ACC112 (cell line): ENCODE data around the gene ZNF549.

Experiments
- H2AFZ ChIP-seq: fragments of 200-600 bp; sonication (generic); one replicate; pipeline ENCODE4 v1.6.0; 2017; ENCODE audit warnings: antibody characterized with exemption, low read length; ENCODE audit not compliant: unreplicated experiment
- H3K27ac ChIP-seq: fragments of 200-600 bp; sonication (generic); 2 replicates; pipeline ENCODE4 v1.5.1; 2014; ENCODE audit warnings: low read depth, mild to moderate bottlenecking, antibody characterized with exemption, low read length, moderate library complexity
- H3K27me3 ChIP-seq: fragments of 200-600 bp; sonication (generic); 2 replicates; pipeline ENCODE4 v1.6.1; 2014; ENCODE audit warnings: mild to moderate bottlenecking, antibody characterized with exemption, low read length, moderate library complexity, mixed read lengths; ENCODE audit not compliant: insufficient read depth
- H3K36me3 ChIP-seq: fragments of 200-600 bp; sonication (generic); 2 replicates; pipeline ENCODE4 v1.6.1; 2016; ENCODE audit warnings: mild to moderate bottlenecking, antibody characterized with exemption, low read length, moderate library complexity, mixed read lengths; ENCODE audit not compliant: insufficient read depth
- H3K4me1 ChIP-seq: fragments of 200-600 bp; sonication (generic); one replicate; pipeline ENCODE4 v1.6.1; 2016; ENCODE audit warnings: low read length, mixed read lengths; ENCODE audit not compliant: insufficient read depth, unreplicated experiment, control insufficient read depth
- H3K4me3 ChIP-seq: fragments of 200-600 bp; sonication (generic); 2 replicates; pipeline ENCODE4 v1.5.1; 2014; ENCODE audit warnings: mild to moderate bottlenecking, low read depth, low read length
- H3K79me2 ChIP-seq: fragments of 200-600 bp; sonication (generic); one replicate; pipeline ENCODE4 v1.6.0; 2016; ENCODE audit warnings: low read length; ENCODE audit not compliant: control insufficient read depth, unreplicated experiment, insufficient read depth

Gene ZNF549

GRCh38 chr19:57566396-57567265 lies 39.5 kb downstream of the ZNF549 start:
- Histone ChIP-seq H3K27me3 (no peaks in the 10 kb centered on the region), H3K79me2 (no peaks in the 10 kb centered on the region), H3K4me1 (no peaks in the 10 kb centered on the region), H3K27ac (no peak overlapping the region), H3K36me3 (peaks cover 10% of the 10 kb centered on the region; the same call in 1 of the 2 replicates), H2AFZ (no peak overlapping the region), H3K4me3 (no peak overlapping the region)

GRCh38 chr19:57570707-57571106 lies 43.6 kb downstream of the ZNF549 start:
- H2AFZ ChIP-seq, result no peak overlapping the region
- H3K4me3 ChIP-seq, result no peak overlapping the region
- H3K36me3 ChIP-seq, result peaks cover 49% of the 10 kb centered on the region
- H3K27ac ChIP-seq, result no peak overlapping the region
- H3K79me2 ChIP-seq, result no peaks in the 10 kb centered on the region
- H3K27me3 ChIP-seq, result no peaks in the 10 kb centered on the region
- no peaks in the 10 kb centered on the region for H3K4me1 ChIP-seq

- Histone ChIP-seq H3K4me1 (no peaks in the 10 kb centered on the region), H3K79me2 (peaks cover 9% of the 10 kb centered on the region), H3K36me3 (peaks cover 62% of the 10 kb centered on the region), H2AFZ (no peak overlapping the region), H3K27me3 (no peaks in the 10 kb centered on the region), H3K27ac (no peak overlapping the region), H3K4me3 (no peak overlapping the region)
Measured at GRCh38 chr19:57572415-57572947, 45.3 kb downstream of the ZNF549 start.

- H2AFZ ChIP-seq, result no peak overlapping the region
- no peak overlapping the region for H3K27ac ChIP-seq
- peaks cover 20% of the 10 kb centered on the region for H3K79me2 ChIP-seq
- H3K36me3 ChIP-seq, result peaks cover 52% of the 10 kb centered on the region
- peaks cover 3% of the 10 kb centered on the region for H3K4me1 ChIP-seq
- no peaks in the 10 kb centered on the region for H3K27me3 ChIP-seq
- H3K4me3 ChIP-seq, result no peak overlapping the region; the same call in 1 of the 2 replicates
Measured at GRCh38 chr19:57576661-57577060, 49.5 kb downstream of the ZNF549 start.

GRCh38 chr19:57578487-57579205 lies 51.5 kb downstream of the ZNF549 start, which contains the start of gene ZNF416:
Gene ZNF416 (minus strand): TSS chr19:57578911. CDS start chr19:57578704, 207 bp downstream.
- H3K36me3 ChIP-seq, result peaks cover 33% of the 10 kb centered on the region
- H3K4me3 ChIP-seq, result peak within 1 kb of the TSS; percentile 79
- H3K27ac ChIP-seq, result no peak within 1 kb of the TSS
- H3K27me3 ChIP-seq, result no peaks in the 10 kb centered on the region
- peaks cover 3% of the 10 kb centered on the region for H3K4me1 ChIP-seq
- peak within 1 kb of the TSS; percentile 55 for H2AFZ ChIP-seq
- peaks cover 20% of the 10 kb centered on the region for H3K79me2 ChIP-seq

- Histone ChIP-seq H3K27ac (no peak overlapping the region), H2AFZ (peak overlapping the region; percentile 96), H3K36me3 (peaks cover 9% of the 10 kb centered on the region; the same call in 1 of the 2 replicates), H3K79me2 (peaks cover 18% of the 10 kb centered on the region), H3K4me1 (no peaks in the 10 kb centered on the region), H3K4me3 (peak overlapping the region; percentile 95), H3K27me3 (no peaks in the 10 kb centered on the region)
Measured at GRCh38 chr19:57583104-57583520, 56.0 kb downstream of the ZNF549 start.

GRCh38 chr19:57583521-57584416 lies 56.6 kb downstream of the ZNF549 start, which contains the start of gene ZIK1:
Gene ZIK1 (plus strand): TSS chr19:57584145. CDS start chr19:57584357, 212 bp downstream.
- peak within 1 kb of the TSS; percentile 95 for H3K4me3 ChIP-seq
- H2AFZ ChIP-seq, result peak within 1 kb of the TSS; percentile 96
- no peaks in the 10 kb centered on the region for H3K4me1 ChIP-seq
- H3K79me2 ChIP-seq, result peaks cover 14% of the 10 kb centered on the region
- no peaks in the 10 kb centered on the region for H3K27me3 ChIP-seq
- H3K36me3 ChIP-seq, result peaks cover 15% of the 10 kb centered on the region
- no peak within 1 kb of the TSS; the same call in 1 of the 2 replicates for H3K27ac ChIP-seq

- peaks cover 14% of the 10 kb centered on the region for H3K79me2 ChIP-seq
- no peak overlapping the region for H3K4me3 ChIP-seq
- H3K27me3 ChIP-seq, result no peaks in the 10 kb centered on the region
- peak overlapping the region; percentile 40; the same call in 1 of the 2 replicates for H3K27ac ChIP-seq
- H3K36me3 ChIP-seq, result peaks cover 49% of the 10 kb centered on the region
- no peaks in the 10 kb centered on the region for H3K4me1 ChIP-seq
- no peak overlapping the region for H2AFZ ChIP-seq
Measured at GRCh38 chr19:57587529-57587928, 60.4 kb downstream of the ZNF549 start.

GRCh38 chr19:57599377-57599760 lies 72.2 kb downstream of the ZNF549 start:
- H3K27me3 ChIP-seq, result no peaks in the 10 kb centered on the region
- peaks cover 3% of the 10 kb centered on the region for H3K4me1 ChIP-seq
- peaks cover 9% of the 10 kb centered on the region; the same call in 1 of the 2 replicates for H3K36me3 ChIP-seq
- peak overlapping the region; percentile 83 for H3K4me3 ChIP-seq
- peaks cover 21% of the 10 kb centered on the region for H3K79me2 ChIP-seq
- H2AFZ ChIP-seq, result peak overlapping the region; percentile 67
- no peak overlapping the region for H3K27ac ChIP-seq
